ENCODE results near the gene WDR88.
A peak's percentile ranks its signal among the peaks of the same experiment; 100 is the strongest.
"Not testable (repeated sequence)": the region's sequence is repeated elsewhere in the genome, so short reads cannot be mapped to it uniquely, and the experiment has no call there.

Gene WDR88

DNA sequence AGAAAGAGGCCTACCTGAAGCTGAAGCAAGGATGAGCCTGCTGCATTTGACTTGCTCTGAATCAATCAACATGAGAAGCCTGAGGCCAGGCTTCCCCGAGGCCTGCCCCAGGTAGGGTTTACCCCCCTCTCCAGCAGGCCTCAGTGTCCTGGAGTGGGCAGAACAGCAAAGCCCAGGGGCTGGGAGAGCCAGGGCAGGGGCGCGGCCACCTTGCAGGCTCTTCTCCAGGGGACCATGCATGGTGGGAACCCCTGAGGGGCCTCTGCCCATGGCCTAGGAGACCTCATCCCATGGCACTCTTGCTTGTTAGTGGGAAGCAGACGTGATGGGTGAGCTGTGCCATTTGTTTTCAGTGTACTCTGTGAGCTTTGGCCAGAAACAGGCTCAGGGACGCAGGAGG, 42.3 kb downstream of the WDR88 start:
- DNase-seq: no peak

DNA sequence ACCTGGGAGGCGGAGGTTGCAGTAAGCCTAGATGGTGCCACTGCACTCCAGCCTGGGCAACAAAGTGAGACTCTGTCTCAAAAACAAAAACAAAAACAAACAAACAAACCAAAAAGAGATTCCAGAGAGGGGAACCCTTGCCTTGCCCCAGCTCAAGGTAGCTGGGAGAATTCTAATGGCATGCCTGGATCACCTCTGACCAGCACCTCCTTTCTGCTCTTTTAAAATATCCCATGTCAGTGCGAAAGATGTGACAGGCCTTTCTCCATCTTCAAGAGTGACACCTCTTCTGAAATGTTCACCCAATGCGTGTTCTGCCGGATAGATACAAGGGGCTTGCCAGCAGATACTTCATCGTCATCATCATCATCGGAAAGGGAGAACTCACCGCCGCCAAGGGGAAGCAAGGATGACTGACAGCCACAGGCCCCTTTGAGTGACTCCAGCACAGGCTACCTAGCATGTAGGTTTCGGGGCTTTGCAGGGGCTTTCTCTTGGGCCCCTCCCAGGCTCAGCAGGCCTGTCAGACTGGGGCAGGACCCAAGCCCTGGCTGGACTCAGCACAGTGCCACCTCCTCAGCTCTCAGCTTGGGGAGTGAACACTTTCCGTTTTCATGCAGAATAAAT, 43.4 kb downstream of the WDR88 start:
- no peak for DNase-seq

DNA sequence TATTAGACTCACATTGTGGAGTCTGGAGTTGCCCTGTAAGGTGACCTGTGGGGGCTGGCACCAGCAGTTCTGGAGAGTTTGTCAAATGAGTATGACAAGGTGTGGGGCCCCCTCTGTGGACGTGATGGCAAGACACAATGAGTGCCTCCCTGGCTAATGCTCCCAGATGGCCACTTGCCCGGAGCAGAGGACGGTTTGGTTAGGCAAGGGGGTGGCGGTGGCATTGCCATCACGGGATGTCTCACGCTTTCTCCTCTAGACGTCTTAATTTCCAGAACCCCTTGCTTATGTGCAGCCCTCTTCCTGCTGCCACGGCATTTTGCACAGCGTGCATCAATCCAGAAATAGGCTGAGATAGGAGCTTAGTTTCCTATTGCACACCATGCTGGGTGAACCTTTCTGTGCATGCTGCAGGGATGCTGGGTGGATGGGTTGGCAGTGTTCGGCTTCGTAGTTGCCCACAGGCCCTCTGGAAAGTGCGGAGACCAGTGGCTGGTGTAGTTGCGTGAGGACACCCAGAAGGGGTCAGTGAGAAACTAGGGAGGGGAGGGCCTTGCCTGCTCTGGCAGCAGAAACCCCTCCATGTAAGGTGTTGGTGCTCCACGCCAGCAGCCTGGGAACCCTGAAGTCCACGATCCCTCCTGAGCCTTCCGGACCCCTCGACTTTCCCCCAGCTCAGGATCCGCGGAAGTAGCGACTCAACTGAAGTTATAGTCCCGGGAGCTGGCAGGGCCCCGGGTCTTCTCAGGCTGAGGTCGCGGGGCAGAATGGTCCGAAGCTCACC, 44.2 kb downstream of the WDR88 start:
- DNase-seq: no peak

DNA sequence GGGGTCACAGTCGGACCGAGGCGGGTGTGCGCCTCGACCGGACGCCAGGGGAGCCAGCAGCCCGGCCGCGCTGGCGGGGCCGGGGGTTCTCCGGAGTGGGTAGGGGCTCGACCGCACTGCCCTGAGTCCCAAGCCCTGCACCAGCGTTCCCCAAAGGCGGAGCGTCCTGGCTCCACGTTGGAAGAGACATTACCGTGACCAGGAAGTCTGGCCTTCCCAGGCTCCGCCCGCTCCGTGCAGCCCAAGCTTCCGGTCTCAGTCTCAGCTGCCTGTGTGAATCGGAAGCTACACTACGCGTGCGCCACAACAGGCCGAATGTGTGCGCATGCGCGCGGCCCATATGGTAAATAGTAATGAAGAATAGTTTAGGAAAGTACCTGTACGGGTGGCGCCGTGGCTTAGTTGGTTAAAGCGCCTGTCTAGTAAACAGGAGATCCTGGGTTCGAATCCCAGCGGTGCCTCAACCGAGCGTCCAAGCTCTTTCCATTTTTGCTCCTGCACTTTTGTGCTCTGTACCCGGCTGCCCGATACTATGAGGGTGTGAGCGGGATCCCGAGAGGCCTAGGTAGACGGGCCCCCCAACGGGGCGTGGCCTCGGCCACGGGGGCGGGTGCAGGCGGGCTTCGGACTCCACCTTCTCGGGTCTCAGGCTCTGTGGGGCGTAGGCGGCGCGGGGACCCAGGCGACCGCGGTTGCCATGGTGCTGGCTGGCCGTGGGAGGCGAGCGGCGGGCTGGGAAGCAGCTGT, 44.9 kb downstream of the WDR88 start:
- DNase-seq: peak; percentile 86 to 96 (median 88)

DNA sequence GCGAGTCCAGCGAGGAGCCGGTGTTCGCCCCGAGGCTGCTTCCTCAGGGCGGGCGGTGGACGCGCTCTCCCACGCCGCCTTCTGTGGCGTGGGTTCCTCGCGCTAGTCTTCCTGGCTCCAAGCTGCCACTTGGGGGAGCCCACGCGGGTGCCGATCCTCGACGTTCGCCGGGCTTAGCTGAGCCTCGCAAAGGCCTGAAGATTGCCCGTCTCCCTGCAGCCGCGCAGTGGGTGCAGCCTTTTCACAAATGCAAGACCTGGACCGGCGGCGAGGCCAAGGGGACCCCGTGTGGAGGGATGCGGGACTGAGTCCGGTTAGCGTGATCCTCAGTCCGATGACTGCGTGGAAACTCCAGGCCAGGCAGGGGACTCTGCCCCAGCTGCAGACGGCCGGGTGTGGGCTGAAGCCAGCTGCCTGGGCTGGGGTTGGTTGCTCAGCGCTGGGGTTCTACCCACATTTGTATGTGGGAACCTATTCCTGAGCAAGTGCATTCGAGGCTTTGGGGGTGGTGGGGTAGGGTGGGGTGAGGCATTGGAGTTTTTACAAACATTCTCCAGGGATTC, 45.6 kb downstream of the WDR88 start:
- DNase-seq: peak in 4 of 5 donors; percentile 72 to 78 (median 77)

DNA sequence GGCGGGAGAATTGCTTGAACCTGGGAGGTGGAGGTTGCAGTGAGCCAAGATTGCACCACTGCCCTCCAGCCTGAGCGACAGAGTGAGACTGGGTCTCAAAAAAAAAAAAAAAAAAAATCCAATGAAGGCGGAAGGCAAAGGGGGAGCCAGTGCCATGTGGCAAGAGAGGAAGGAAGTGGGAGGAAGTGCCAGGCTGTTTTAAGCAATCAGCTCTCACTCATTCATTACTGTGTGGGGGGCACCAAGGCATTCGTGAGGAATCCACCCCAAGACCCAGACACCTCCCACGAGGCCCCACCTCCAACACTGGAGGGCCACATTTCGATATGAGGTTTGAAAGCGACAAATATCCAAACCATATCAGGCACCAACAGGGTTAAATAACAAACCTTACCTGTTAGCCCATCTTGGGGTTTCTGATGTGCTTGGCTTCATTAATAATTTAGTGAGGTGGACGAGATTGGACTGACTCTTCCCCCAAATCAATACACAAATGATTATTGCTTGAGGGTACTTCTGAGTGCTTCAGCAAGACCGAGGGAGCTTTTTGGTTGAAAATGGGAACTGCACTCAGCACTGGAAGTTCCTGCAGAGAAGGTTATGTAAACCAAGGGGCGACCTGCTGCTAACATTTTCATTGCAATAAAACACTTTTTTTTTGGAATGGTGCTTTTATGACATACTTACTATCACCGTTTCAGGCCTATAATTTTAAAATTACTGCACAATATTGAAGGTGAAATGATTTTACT, 54.7 kb downstream of the WDR88 start:
- DNase-seq: no peak

DNA sequence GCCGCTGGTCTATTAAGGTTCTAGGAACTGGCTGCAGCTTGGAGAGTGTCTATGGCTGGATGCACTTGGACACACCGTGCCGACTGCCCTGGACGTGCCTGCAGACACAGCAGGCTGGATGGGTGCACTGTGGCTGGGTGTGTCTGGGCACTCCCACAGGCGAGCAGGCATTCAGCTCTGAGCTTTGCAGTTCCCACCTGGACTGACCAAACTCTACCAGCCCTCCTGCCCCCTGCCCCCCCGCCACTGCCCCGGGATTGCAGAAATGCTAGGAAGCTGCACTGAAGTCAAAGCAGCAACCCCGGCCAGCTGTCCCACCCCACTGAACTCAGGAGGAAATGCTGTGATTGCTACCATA, 55.2 kb downstream of the WDR88 start:
- no peak for DNase-seq

DNA sequence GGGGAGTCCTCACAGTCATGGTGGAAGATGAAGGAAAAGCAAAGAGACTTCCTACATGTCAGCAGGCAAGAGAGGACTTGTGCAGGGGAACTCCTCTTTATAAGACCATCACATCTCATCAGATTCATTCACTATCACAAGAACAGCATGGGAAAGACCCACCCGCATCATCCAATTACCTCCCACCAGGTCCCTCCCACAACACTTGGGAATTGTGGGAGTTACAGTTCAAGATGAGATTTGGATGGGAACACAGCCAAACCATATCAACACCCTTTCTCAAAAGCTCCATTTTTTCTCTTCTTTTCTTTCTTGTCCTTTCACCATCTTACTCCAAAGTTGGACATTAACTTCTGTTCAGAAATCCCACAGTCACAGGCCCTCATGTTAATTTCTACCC, 57.5 kb downstream of the WDR88 start:
- no peak for DNase-seq

DNA sequence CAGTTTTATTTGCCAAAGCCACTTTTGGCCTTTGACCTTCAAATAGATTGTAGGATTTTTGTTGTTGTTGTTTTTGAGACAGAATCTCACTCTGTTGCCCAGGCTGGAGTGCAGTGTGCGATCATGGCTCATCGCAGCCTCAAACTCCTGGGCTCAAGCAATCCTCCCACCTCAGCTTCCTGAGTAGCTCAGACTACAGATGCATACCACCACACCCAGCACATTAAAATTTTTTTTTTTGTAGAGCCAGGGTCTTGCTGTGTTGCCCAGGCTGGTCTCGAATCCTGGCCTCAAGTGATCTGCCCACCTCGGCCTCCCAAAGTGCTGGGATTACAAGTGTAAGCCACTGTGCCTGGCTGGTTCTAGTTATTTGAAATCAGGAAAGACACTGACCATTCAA, 59.2 kb downstream of the WDR88 start:
- DNase-seq: not testable (repeated sequence)

DNA sequence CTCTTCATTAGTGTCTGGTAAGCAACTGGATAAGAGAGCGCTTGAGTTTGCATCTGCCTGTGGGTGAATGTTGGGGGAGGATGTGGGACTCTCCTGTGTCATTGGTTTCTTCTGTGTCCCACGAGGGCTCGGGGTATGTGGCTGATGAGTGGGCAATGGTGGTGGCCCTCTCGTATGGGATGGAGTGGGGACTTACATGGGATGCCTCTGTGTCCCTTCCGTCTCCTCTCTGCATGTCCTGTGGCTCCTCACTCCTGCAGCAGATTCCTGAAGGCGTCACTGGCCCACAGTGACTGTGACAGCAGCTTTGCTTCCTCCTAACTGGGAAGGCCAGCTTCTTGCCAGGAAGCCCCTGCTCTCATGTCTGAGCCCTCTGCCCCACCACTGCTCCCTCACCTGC, 59.6 kb downstream of the WDR88 start:
- DNase-seq: no peak

DNA sequence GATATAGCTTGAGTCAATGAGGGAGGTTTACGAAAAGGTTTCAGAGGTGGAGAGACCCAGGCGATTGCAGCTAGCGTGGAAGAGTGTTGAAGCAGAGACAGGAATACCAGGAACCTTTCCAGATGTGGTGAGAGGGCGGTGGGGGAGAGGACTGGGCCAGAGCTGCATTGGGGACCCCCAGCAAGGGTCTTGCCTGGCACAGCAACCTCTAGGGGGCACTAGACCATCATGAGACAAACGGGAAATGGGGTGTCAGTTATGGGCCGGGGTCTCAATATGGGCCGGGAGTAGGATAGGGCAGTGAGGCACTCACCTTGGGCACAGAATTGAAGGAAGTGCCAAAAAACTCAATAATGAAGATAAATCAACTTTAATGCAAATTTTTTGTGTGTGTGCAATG, 60.1 kb downstream of the WDR88 start:
- no peak for DNase-seq

DNA sequence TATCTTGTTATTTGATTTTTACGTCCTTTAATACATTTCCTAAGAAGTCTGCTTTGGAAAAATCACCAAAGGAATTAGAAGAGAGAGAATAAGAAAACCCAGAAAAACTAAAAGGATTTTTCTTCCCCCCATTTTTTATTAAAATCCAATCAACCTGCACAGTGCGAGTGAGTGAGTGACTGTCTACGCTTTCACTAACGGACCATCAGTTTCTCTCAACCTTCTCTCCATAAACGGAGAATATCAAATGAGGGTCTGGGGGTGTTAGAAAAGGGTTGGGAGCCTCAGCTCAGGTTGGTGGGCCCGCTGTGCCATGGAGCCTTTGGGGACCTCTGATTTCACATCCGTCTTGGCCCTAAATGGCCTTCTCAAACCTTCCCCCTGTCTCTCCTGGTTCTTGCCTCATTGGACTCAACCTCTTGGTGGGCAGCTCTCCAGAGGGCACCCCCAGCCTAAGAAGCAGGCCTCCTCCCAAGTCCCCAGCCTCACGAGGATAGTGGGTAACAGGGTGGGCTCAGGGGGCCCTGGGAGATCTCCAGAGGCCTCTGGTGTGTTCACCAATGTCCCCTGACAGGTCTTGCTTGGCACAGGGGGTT, 61.5 kb downstream of the WDR88 start:
- no peak for DNase-seq

DNA sequence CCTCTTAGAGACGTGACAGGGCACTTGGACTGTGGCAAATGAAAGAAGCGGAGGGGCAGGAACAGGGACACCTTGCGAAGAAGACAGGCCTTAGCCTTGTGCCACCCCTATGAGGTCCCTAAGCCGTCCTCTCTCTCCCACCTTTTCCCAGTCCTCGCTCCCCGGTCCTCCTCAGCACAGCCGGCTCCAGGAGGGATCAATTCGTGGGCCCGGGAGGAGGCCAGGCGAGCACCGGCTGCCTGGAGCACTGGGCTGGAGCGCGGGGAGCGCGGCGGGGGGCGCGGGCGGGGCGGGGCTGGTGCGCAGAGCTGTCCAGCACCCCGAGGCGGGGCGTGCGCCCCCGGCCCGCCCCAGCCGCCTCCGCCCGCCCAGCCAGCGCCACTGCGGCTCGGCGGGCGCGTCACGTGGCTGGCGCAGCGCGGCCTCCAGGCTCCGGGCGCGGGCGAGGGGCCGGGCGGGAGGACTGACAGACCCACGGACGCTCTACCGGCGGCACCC, 62.0 kb downstream of the WDR88 start, which contains the start of gene LRP3:
Gene LRP3, plus strand, starts transcription at position 466 of the 498 bp plus-strand sequence. CDS start 456 bp downstream, outside the sequence.
- no peak for DNase-seq

DNA sequence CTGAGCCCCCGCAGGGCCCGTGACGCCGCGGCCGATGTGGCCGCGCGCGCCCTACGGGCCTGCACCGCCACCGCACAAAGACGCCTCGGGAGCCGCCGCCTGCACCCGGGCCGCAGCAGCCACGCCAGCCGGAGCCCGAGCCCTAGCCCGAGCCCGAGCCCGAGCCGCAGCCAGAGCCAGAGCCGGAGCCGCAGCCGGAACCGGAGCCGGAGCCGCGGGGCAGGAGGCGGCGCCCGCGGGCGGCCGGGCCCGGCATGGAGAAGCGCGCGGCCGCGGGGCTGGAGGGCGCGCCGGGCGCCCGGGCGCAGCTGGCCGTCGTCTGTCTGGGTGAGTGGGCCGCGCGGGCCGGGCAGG, 62.6 kb downstream of the WDR88 start:
- DNase-seq: no peak

DNA sequence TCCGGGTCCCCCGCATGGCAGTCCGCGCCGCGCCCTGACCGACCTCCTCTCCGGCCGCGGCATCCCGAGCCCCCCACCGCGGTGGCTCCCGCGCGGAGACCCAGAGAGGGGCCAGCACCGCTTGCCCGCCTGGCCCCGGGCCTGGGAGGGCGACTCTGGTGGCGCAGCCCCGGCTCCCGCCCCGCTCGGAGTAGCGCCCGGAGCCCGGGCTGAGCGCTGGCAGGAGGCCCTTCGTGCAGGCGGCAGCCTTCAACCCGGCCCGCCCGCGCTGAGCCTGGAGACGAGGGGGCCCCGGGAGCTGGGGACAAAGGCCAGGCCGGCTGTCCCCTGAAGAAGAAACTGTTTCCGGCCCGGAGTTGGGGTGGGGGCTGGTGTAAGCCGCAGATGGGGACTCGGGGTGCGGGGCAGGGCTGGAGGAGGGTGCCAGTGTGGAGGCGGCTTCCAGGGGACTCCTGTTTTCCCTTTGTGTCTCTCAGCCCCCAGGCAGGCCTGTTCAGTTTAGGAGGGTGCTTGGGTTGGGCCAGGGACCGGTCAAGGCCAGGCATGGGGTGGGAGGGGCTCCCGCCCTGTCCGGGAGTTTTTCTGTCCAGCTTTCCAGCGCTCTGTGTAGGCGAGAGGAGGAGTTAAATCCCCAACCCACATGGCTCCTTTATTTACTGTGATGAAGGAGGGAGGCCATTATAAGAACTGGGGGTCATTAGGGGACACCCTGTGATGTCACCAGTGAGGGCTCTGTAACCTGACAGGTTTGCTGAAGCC, 63.2 kb downstream of the WDR88 start:
- DNase-seq: no peak

DNA sequence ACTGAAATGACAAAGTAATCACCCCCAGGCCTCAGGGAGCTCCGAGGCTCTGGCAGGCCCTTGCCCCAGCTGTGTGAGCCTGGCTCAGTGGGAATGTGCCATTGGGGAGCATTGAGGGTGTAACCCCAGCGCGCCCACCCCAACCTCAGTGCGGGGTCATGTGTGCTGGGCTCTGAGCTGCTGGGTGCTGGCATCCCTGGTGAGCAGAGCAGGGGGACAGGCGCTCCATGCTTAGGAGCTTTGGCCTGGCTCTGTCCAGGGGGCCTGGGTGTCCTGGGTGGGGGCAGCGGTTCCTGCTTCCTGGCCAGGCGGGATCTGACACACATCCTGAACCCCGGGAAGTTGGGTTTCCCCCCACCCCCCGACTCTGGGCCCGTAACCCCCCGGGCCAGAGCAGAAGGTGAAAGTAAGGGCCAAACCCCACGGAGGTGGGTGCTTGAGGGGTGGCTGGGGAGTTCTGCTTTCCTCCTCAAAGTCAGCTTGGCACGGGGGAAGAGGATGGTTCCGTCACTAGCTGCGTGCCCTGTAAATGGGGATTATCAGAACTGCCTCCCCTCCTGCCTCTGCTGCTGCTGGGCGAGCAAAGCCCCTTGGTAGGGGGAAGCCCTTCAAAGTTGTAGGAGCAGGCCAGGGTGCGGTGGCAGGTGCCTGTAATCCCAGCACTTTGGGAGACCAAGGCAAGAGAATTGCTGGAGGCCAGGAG, 63.9 kb downstream of the WDR88 start:
- DNase-seq: no peak

DNA sequence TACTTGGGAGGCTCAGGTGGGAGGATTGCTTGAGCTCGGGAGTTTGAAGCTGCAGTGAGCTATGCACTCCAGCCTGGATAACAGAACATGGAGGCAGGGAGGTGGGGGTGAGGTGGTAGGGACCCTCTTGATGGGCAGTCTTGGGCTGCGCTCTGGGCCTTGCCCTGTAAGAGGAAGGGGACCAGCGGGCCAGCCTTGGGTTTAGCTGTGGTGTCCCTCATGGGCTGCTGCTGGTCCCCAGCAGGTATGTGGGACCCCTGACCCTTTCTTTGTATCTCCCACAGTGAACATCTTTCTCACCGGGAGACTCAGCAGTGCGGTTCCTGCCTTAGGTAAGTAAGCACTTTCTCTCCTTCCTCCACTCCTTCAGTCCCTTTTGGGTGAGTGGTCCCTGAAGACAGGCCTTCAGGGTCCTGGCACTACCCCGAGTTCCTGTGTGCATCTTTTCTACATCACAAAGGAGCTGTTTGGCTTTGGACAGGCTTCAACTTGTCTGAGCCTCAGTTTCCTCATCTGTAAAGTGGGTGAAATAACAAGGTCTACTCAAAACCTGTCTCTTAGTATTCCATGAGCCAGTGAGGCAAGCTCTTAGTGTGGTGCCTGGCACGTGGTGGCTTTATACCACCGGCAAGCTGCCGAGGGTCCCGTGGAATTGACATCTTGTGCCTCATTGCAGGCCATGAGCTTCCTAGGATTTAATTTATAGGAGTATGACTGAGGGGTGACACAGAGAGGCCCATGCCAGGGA, 64.7 kb downstream of the WDR88 start:
- no peak for DNase-seq

DNA sequence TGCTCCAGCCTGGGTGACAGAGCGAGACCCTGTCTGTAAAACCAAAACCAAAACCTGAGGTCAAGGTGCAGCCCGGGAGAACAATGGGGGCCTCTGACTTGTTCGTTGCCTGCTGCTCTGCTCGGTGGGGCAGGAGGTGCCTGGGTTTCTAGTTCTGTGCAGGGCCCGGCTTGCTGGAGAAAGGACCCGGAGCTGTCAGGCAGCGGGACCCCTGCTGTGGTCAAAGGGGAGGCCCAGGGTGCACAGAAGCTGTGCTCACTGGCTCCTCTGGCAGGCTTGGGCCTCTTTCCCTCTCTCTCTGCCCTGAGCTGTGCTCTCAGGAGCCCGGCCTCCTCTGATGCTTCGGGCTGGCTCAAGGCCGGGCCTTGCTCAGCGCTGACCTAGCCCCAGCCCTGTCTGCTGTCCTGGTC, 65.7 kb downstream of the WDR88 start:
- DNase-seq: no peak

DNA sequence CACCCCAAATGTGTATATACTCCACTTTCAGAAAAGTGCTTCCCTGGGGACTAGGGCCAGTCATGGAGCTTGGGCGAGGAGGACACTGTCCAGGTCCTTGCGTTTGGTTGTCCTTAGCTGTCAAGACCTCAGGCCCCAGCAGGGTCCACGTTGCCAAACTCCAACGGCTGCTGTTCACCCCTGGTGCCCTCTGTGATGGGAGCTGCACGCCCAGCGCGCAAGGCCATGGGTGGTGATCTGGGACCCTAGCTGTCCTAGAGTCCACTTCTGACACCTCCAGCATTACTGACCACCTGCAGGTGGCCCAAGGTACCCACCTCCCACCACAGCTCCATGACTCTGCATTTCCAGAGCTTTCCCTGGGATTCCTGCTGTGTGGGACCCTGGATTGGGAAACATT, 66.3 kb downstream of the WDR88 start:
- DNase-seq: no peak

Measured in T-helper 1 cell (primary cell).